Endometrial microvascular endothelial cells (primary cell): ENCODE results near the gene ANG. TPM values are rescaled to one million over a fixed set of nuclear protein-coding genes. Genes with fewer than 3 reads are reported as not detected.
"Not testable (repeated sequence)": the region's sequence is repeated elsewhere in the genome, so short reads cannot be mapped to it uniquely, and the experiment has no call there.

Experiments
- in situ Hi-C: cut with HindIII; loops from 2 replicates; pipeline ENCODE4 v1.10.0; 2017; ENCODE audit warnings: low sequenced_read_pairs, low pct_unique_long_range_greater_than_20kb; ENCODE audit errors: inconsistent ontology term
- total RNA-seq: library from RNA; depleted of rRNA; stranded (reverse); fragments of >200 nt; gene quantifications from one replicate; pipeline ENCODE4 v1.2.3, GENCODE V29; 2015; ENCODE audit errors: inconsistent ontology term

ANG gene
- total RNA-seq, 1 donor from 2014 or later = 0.84 TPM

GRCh38 chr14:20730891-20731290 lies 42.3 kb downstream of the ANG start:
- in situ Hi-C loops = no loop called here

DNA sequence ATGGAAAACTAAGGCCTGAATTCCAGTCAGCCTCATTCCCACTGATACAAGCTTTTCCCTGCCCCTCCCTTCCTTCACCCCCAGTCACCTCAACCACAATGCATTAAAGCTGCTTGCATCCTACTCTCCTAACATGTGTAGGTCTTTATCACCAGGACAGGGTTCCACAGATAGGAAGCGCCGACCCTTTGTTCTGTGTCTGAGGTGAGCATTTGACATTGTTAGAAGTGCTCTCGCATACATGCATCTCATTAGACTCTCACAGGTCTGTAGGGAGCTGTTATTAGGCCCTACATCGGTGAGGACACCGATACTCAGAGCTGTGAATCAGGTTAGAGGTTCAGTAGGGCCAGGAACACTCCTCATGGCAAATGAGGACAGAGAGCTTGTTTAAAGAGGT lies 43.9 kb downstream of the ANG start:
- in situ Hi-C loops = no loop called here

DNA sequence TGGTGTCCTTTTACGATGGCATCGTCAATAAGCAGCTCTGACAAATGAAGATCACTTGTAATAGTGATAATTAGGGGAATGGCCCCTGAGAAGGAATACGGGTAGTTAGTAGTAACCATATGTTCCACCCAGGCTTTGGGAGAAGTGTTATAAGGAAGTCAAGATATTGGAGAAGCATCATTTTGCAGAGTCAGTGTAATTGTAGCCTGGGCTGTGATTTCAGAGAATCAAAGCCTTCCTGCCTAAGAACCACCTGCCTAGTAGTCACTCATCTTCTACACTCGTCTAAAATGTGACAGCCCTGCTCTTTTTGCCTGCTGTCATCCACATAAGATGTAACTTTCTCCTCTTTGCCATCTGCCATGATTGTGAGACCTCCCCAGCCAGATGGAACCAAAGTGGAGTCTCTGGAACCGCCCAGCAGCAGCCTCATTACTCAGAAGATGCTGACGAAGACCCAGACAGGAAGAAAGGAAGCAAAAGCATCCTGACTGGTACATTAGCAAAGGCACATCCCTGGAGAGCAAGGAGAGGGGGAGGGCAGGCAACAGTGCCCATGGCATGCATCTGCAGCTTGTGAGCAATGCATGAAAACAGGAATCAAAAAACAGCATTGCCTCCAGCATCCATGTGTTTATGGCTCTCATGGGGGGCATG lies 44.5 kb downstream of the ANG start:
- in situ Hi-C loops = no loop called here

- in situ Hi-C loops = no loop called here
Observed at GRCh38 chr14:20733684-20734429, 45.3 kb downstream of the ANG start.

GRCh38 chr14:20734430-20734806 lies 45.9 kb downstream of the ANG start:
- in situ Hi-C loops = no loop called here

- in situ Hi-C loops = not testable (repeated sequence)
Observed at GRCh38 chr14:20738292-20738691, 49.7 kb downstream of the ANG start.

GRCh38 chr14:20742132-20742531 lies 53.6 kb downstream of the ANG start:
- in situ Hi-C loops = no loop called here

GRCh38 chr14:20743556-20743955 lies 55.0 kb downstream of the ANG start:
- in situ Hi-C loops = no loop called here

Other genes starting within 250 kb of the ANG start
- gene OSGEP, start 234.0 kb upstream of the ANG start, total RNA-seq = 55.3 TPM
- 240 TPM for gene APEX1, start 233.5 kb upstream of the ANG start, total RNA-seq
- 10.4 TPM for gene PIP4P1, start 227.3 kb upstream of the ANG start, total RNA-seq
- gene PNP, start 219.4 kb upstream of the ANG start, total RNA-seq = 284 TPM
- gene RNASE10, start 183.2 kb upstream of the ANG start, total RNA-seq = not detected
- not detected for gene RNASE9, start 127.7 kb upstream of the ANG start, total RNA-seq
- gene RNASE11, start 100.8 kb upstream of the ANG start, total RNA-seq = not detected
- gene RNASE12, start 97.4 kb upstream of the ANG start, total RNA-seq = not detected
- gene OR6S1, start 47.1 kb upstream of the ANG start, total RNA-seq = not detected
- 15.5 TPM for gene RNASE4, start 4.2 kb upstream of the ANG start, total RNA-seq
- not detected for gene EDDM3A, start 57.1 kb downstream of the ANG start, total RNA-seq
- gene EDDM3B, start 79.6 kb downstream of the ANG start, total RNA-seq = not detected
- gene RNASE6, start 92.5 kb downstream of the ANG start, total RNA-seq = not detected
- gene RNASE1, start 114.1 kb downstream of the ANG start, total RNA-seq = 168 TPM
- not detected for gene RNASE3, start 202.6 kb downstream of the ANG start, total RNA-seq